Cardiac muscle cell (in vitro differentiated cells and primary cell): ENCODE results near the gene CCDC18. TPM values are rescaled to one million over a fixed set of nuclear protein-coding genes. Genes with fewer than 3 reads are reported as not detected.
"Not testable (repeated sequence)": the region's sequence is repeated elsewhere in the genome, so short reads cannot be mapped to it uniquely, and the experiment has no call there.

ENCODE experiments used
- DNase-seq, 2 donors: peaks; one replicate each; pipeline versions ENCODE4 v3.0.0 to v3.0.0-alpha.2; 2010 to 2017; ENCODE audit warnings: low read depth in 1 of 2, low spot score in 1 of 2
- H3K27ac ChIP-seq: fragments of 200-600 bp; sonication (generic); 2 replicates; pipeline ENCODE4 v1.5.1; 2016
- H3K27me3 ChIP-seq: fragments of 200-600 bp; sonication (generic); 2 replicates; pipeline ENCODE4 v1.6.0; 2016; ENCODE audit warnings: control low read depth
- H3K36me3 ChIP-seq: fragments of 200-600 bp; sonication (generic); 2 replicates; pipeline ENCODE4 v1.5.1; 2016; ENCODE audit warnings: control low read depth
- H3K4me1 ChIP-seq: fragments of 200-600 bp; sonication (generic); 2 replicates; pipeline ENCODE4 v1.8.1; 2017; ENCODE audit warnings: low read depth, mild to moderate bottlenecking, mixed run types
- H3K4me3 ChIP-seq: fragments of 200-600 bp; sonication (generic); 2 replicates; pipeline ENCODE4 v1.5.1; 2016; ENCODE audit warnings: mild to moderate bottlenecking
- H3K9me3 ChIP-seq: fragments of 200-600 bp; sonication (generic); 2 replicates; pipeline ENCODE4 v1.5.1; 2017; ENCODE audit warnings: low read depth, mild to moderate bottlenecking, control low read depth
- CTCF ChIP-seq: IDR thresholded peaks from 2 replicates; pipeline ENCODE4 v1.5.1; 2012; ENCODE audit warnings: low read depth, mild to moderate bottlenecking, low read length
- polyA plus RNA-seq: library from polyadenylated mRNA; unstranded; fragments of >200 nt; fragmentation: Nextera tagmentation; extraction: Ambion mirVana; gene quantifications from 2 replicates; pipeline ENCODE4 v1.2.1, GENCODE V29; 2016
- total RNA-seq: library from RNA; depleted of rRNA; stranded (reverse); fragments of >200 nt; gene quantifications from 2 replicates; pipeline ENCODE4 v1.2.3, GENCODE V29; 2016

CCDC18 gene
- total and polyA plus RNA-seq, 2 experiments from 2014 or later = 10.2 to 11.6 TPM

GRCh38 chr1:93257889-93258288 lies 77.4 kb downstream of the CCDC18 start:
- no peak for DNase-seq
- Histone ChIP-seq H3K4me3 (no peak overlapping the region), H3K27ac (no peak overlapping the region), H3K9me3 (peaks cover 3% of the 10 kb centered on the region), H3K4me1 (no peaks in the 10 kb centered on the region), H3K36me3 (no peaks in the 10 kb centered on the region), H3K27me3 (no peaks in the 10 kb centered on the region)
- TF ChIP-seq CTCF = no peak

- H3K27me3 ChIP-seq, H3K4me3 ChIP-seq, DNase-seq, H3K4me1 ChIP-seq, H3K36me3 ChIP-seq, H3K27ac ChIP-seq, H3K9me3 ChIP-seq: not testable (repeated sequence)
These were observed 80.2 kb downstream of the CCDC18 start for GRCh38 chr1:93260726-93261125.

DNA sequence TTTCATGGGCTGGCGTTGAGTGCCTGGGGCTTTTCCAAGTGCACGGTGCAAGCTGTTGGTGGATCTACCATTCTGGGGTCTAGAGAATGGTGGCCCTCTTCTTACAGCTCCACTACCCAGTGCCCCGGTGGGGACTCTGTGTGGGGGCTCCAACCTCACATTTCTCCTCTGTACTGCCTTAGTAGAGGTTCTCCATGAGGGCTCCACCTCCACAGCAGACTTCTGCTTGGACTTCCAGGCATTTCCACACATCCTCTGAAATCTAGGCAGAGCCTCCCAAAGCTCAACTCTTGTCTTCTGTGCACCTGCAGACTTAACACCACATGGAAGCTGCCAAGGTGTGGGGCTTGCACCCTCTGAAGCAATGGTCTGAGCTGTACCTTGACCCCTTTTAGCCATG lies 82.1 kb downstream of the CCDC18 start:
- no peak for TF ChIP-seq CTCF
- no peaks in the 10 kb centered on the region for H3K4me1 ChIP-seq
- no peaks in the 10 kb centered on the region for H3K27me3 ChIP-seq
- peaks cover 5% of the 10 kb centered on the region for H3K36me3 ChIP-seq
- DNase-seq = no peak
- H3K27ac ChIP-seq = no peak overlapping the region
- no peak overlapping the region for H3K4me3 ChIP-seq
- H3K9me3 ChIP-seq = peaks cover 3% of the 10 kb centered on the region

GRCh38 chr1:93268888-93269287 lies 88.4 kb downstream of the CCDC18 start:
- not testable (repeated sequence) for H3K27me3 ChIP-seq, H3K27ac ChIP-seq, H3K36me3 ChIP-seq, H3K4me3 ChIP-seq, H3K4me1 ChIP-seq, DNase-seq, H3K9me3 ChIP-seq

DNA sequence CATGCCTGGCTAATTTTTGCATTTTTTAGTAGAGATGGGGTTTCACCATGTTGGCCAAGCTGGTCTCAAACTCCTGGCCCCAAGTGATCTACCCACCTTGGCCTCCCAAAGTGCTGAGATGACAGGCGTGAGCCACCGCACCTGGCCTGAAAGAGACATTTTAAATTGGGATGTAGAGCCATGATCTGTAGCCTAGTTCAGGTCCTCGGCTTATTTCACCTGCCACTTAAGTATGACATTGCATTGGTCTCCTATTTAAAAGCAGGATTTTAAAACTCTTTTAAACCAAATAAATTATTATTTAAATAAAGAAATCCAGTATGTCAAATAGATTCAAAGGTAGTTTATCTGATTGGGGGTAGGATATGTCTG lies 94.7 kb downstream of the CCDC18 start:
- H3K36me3 ChIP-seq, DNase-seq, H3K27ac ChIP-seq, H3K27me3 ChIP-seq, H3K4me3 ChIP-seq, H3K4me1 ChIP-seq, H3K9me3 ChIP-seq: not testable (repeated sequence)

DNA sequence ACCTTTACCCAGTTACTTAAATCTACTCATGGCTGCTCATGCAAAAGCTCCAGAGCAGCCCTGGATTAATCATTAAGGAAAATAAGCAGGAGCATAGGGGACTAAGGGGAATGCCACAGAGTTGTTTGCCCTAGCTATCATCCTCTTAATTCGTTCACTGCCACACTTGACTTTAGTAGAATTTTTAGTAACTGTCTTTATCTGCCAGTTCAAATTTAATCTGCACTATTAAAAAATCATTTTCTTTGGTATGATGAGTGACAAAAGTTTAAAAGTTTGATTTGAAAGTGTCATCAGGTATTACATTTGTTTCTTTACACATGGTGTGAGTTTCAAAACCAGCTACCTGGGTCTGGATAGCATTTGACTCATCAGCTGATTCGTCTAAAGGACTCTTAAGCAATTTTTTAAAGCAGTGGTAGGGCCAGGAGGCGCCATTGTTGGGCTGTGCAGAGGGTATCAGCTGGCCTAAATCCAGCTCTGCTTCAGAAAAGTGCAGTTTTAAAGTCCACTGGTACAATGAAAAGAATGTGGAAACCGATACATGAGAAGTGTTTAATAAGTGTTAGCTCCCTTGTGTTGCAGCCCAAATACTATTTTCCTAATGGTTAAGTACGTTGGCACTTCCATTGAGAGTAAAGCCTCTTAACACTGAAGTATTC lies 95.2 kb downstream of the CCDC18 start:
- Histone ChIP-seq H3K27ac (no peak overlapping the region), H3K36me3 (no peaks in the 10 kb centered on the region), H3K4me1 (peaks cover 3% of the 10 kb centered on the region), H3K27me3 (no peaks in the 10 kb centered on the region), H3K4me3 (no peak overlapping the region), H3K9me3 (no peaks in the 10 kb centered on the region)
- TF ChIP-seq CTCF = no peak
- DNase-seq = no peak

GRCh38 chr1:93277530-93277929 lies 97.0 kb downstream of the CCDC18 start:
- H3K27ac ChIP-seq, H3K36me3 ChIP-seq, H3K9me3 ChIP-seq, H3K4me3 ChIP-seq, H3K27me3 ChIP-seq, H3K4me1 ChIP-seq, DNase-seq: not testable (repeated sequence)

DNA sequence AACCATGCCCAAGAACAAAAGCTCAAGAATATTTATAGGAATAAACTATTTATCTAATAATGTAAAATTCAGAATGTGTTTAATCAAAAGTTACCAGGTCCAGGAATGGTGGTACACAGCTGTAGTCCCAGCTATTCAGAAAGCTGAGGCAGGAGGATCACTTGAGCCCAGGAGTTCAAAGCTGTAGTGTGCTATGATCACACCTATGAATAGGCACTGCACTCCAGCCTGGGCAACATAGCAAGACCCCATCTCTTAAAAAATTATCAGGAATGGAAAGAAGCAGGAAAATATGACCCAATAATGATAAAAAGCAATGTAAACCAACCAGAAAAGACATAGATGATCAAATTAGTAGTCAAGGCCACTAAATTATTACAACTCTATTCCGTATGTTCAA lies 103.0 kb downstream of the CCDC18 start:
- Histone ChIP-seq H3K9me3 (no peaks in the 10 kb centered on the region), H3K27ac (no peak overlapping the region), H3K4me1 (no peaks in the 10 kb centered on the region), H3K36me3 (no peaks in the 10 kb centered on the region), H3K4me3 (no peak overlapping the region), H3K27me3 (no peaks in the 10 kb centered on the region)
- TF ChIP-seq CTCF = no peak
- no peak for DNase-seq
